Activated CD8-positive, alpha-beta memory T cell treated with anti-CD3 and anti-CD28 coated beads for 48 hours (primary cell): ENCODE measurements around the gene ABCD3.

Experiments used
- DNase-seq, 3 experiments: peaks; one replicate each; pipeline ENCODE4 v3.0.0-alpha.2; 2020; ENCODE audit warnings: low read depth in 2 of 3, low spot score in 2 of 3

Gene ABCD3

GRCh38 chr1:94526152-94526980, 108.2 kb downstream of the ABCD3 start:
- no peak for DNase-seq

GRCh38 chr1:94527447-94528031, 109.3 kb downstream of the ABCD3 start:
- no peak for DNase-seq

- no peak for DNase-seq
Measured at GRCh38 chr1:94528299-94528698, 110.1 kb downstream of the ABCD3 start.

GRCh38 chr1:94528826-94529225, 110.6 kb downstream of the ABCD3 start:
- no peak for DNase-seq

- DNase-seq = no peak
Measured at GRCh38 chr1:94529416-94529815, 111.2 kb downstream of the ABCD3 start.

GRCh38 chr1:94530373-94530878, 112.2 kb downstream of the ABCD3 start:
- DNase-seq = no peak

- DNase-seq = no peak
Measured at GRCh38 chr1:94531664-94532063, 113.5 kb downstream of the ABCD3 start.

GRCh38 chr1:94532077-94532476, 113.9 kb downstream of the ABCD3 start:
- no peak for DNase-seq

GRCh38 chr1:94535095-94535494, 116.9 kb downstream of the ABCD3 start:
- no peak for DNase-seq

- no peak for DNase-seq
Measured at GRCh38 chr1:94535879-94536278, 117.7 kb downstream of the ABCD3 start.

GRCh38 chr1:94537254-94537653, 119.1 kb downstream of the ABCD3 start:
- no peak for DNase-seq

- no peak for DNase-seq
Measured at GRCh38 chr1:94538243-94538827, 120.1 kb downstream of the ABCD3 start.

GRCh38 chr1:94539496-94539895, 121.3 kb downstream of the ABCD3 start:
- DNase-seq = no peak

GRCh38 chr1:94540440-94541245, 122.5 kb downstream of the ABCD3 start:
- DNase-seq = no peak

GRCh38 chr1:94541246-94542087, 123.3 kb downstream of the ABCD3 start, which contains the start of gene F3:
Gene F3 (minus strand): TSS chr1:94541759. CDS start chr1:94541636, 123 bp downstream.
- peak; percentile 46 to 63 (median 47) for DNase-seq

- peak in 1 of 3 experiments; percentile 1 for DNase-seq
Measured at GRCh38 chr1:94542088-94542870, 124.1 kb downstream of the ABCD3 start.

- DNase-seq = no peak
Measured at GRCh38 chr1:94543001-94543400, 124.8 kb downstream of the ABCD3 start.

- no peak for DNase-seq
Measured at GRCh38 chr1:94543893-94544635, 125.9 kb downstream of the ABCD3 start.
